GM18951 (cell line): Measurements from ENCODE around the gene NR1H4.
"Not testable (repeated sequence)": the region's sequence is repeated elsewhere in the genome, so short reads cannot be mapped to it uniquely, and the experiment has no call there.

Experiments used
- POLR2A ChIP-seq: IDR thresholded peaks from 4 replicates; pipeline ENCODE4 v1.6.1; 2011; ENCODE audit warnings: mild to moderate bottlenecking; ENCODE audit not compliant: insufficient read length, insufficient read depth; ENCODE audit errors: extremely low read depth
- in situ Hi-C: fragments of 300-500 bp; cut with MboI; formaldehyde crosslinking; loops from one replicate; pipeline ENCODE4 v1.12.0; 2022; ENCODE audit warnings: low sequenced_read_pairs, mixed read lengths, inconsistent platforms; ENCODE audit not compliant: unreplicated experiment

NR1H4 gene

DNA sequence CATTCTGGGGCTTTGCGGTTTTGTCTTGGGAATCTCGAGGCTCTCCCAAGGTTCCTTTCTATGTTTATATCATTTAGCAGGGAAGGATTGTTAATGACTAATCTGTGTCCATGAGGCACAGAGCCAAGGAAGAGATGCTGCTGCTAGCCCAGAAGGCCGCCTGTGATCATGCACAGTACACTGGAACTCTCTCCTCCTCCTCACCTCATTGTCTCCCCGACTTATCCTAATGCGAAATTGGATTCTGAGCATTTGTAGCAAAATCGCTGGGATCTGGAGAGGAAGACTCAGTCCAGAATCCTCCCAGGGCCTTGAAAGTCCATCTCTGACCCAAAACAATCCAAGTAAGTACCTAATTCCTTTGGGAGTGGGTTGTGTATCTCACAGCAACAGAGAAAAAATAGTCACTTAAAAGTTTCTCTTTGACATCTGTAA lies at the start of gene NR1H4:
TSS of gene NR1H4 (plus strand) at position 151 of the 435 bp plus-strand sequence. CDS start 19,458 bp downstream, outside the sequence.
- no peak for TF ChIP-seq POLR2A
- in situ Hi-C loops, result no loop called here

DNA sequence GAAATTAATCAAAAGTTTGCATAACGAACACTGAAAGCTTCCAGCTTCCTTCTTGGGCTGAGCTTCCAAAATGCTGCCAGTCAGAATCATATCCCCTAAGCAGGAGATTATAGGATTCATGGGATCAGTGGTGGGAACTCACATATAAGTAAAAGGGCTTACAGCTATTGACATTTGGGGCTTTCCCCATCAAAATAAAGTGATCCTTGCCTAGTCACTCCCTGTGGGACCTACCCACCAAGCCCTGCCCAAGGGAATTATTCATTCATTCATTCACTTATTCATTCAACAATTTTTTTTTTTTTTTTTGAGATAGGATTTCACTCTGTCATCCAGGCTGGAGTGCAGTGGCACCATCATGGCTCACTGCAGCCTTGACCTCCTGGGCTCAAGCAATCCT lies 47.5 kb upstream of the NR1H4 start:
- in situ Hi-C loops, result no loop called here
- TF ChIP-seq POLR2A, result no peak

DNA sequence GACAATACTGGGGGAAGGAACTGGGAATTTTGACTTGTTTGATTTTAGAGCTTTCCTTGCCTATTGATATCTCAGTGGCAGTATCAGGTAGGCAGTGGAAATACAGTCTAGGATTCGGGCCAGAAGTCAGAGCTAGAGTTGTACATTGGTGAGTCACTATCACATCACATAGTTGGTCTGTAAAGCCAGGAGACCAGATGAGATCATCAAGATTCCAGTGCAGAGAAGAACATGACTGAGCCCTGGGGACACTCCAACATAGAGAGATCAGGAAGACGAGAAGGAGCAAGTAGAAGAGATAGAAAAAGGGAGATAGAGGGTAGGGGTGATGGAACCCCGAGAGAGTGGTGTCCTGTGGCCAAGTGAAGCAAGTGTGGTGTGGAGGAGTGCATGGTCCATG lies 46.6 kb upstream of the NR1H4 start:
- in situ Hi-C loops, result no loop called here
- TF ChIP-seq POLR2A, result no peak

DNA sequence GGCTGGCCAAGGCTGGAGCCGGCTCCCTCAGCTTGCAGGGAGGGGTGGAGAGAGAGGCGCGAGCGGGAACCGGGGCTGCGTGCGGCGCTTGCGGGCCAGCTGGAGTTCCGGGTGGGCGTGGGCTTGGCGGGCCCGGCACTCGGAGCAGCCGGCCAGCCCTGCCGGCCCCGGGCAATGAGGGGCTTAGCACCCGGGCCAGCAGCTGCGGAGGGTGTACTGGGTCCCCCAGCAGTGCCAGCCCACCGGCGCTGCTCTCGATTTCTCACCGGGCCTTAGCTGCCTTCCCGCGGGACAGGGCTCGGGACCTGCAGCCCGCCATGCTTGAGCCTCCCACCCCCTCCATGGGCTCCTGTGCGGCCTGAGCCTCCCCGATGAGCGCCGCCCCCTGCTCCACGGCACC lies 43.4 kb upstream of the NR1H4 start:
- in situ Hi-C loops, result not testable (repeated sequence)

DNA sequence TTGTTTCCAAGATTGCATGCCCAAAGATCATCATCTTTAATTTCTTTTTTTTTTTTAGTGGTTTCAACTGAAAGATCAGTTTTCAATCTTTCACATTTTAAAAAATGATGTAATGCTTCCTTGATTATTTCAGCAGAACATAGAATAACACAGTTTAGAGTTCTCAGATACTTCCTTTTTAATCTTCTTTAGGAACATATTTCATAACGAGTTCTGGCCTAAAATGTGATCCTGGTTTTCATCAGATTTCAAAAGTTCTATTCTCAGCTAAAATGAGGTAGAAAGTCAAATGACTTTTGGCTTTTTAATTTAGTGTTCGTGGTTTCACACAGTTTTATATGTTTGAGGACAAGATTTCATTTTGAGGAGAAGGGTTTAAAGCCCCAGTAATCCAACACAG lies 40.0 kb upstream of the NR1H4 start:
- no peak for TF ChIP-seq POLR2A
- in situ Hi-C loops, result no loop called here

DNA sequence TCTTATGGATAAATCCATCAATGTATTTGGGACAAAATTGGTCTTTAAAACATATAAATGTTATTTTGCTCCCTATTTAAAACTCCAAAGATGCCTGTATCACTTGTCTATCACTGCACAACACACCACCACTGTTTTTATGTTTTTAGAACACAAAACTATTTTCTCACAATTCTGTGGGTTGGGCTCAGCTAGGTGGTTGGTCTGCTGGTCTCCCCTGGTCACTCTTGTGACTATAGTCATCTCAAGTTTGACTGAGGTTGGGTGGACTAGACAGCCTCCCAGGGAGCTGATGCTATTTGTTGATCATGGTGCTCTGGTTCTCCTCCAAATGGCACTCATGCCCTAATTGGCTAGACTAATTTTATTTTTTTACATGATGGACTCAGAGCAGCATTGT lies 39.5 kb upstream of the NR1H4 start:
- in situ Hi-C loops, result no loop called here
- no peak for TF ChIP-seq POLR2A

DNA sequence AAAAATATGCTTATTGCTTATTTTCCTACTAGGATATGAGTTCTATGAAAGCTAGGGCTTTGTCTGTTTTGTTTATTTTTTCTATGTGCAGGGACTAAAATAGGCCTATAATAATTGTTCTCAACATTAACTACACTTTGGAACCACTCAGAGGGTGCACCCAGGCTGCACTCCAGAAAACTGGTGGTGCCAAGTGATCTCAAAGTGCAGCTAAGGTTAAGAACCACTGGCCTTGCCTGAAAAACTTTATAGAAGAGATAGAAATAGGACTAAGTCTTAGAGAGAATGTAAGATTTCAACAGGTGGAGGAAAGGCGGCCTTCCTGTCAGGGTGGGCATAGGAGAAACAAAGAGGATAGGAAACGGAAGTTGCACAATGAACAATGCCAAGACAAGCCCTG lies 37.7 kb upstream of the NR1H4 start:
- no peak for TF ChIP-seq POLR2A
- in situ Hi-C loops, result no loop called here

DNA sequence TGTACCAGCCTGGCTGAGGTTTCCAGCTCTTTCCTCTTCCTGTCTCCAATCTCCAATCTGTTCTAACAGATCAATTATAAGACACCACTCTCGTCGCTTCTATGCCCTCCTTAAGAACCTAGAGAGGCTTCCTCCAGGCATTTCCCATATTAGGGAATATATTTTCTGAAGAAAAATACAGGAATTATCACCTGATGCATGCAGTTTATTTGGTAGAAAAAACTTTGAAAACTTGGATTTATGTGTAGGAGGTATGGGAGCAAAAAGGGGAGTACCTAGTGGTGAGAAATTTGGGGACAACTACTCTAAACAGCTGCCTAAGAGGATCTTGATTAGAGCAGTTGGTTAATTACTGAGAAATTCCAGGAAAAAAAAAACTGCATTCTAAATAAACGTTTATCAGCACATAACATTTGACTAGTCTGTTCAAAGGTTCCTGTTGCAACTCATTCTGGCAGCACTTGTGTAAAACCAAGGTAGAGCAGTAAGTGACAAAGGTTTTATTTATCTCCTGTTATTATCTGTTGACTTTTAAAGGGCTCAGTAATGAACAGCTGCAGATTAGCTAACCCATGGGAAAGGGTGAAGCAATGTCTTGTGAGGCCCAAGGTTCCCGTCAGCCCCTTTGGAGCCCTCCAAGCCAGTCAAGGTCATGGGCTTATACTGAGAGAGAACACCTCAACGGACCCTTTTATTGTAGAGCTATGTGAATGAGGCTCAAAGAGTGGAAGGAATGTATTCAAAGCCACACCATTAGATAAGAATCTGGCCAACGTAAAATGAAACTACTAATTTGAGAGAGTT lies 36.4 kb upstream of the NR1H4 start:
- no peak for TF ChIP-seq POLR2A
- in situ Hi-C loops, result no loop called here

DNA sequence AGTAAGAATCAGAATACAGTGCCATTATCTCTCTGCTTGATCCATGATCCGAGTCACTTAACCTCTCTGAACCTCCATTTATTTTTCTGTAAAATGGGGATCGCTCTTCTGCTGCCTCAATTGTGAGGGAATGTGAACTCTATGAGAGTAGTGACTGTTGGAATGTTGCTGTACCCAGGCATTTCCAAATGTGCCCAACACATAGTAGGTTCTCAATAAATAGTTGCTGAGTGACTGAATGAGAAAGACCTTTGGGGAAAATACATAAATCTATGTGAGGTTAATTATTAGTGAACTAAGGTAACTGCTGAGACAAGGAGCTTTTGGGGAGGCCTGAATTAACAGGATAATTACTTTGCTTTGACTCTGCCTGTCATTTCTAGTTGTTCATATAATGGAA lies 33.9 kb upstream of the NR1H4 start:
- in situ Hi-C loops, result no loop called here
- no peak for TF ChIP-seq POLR2A

DNA sequence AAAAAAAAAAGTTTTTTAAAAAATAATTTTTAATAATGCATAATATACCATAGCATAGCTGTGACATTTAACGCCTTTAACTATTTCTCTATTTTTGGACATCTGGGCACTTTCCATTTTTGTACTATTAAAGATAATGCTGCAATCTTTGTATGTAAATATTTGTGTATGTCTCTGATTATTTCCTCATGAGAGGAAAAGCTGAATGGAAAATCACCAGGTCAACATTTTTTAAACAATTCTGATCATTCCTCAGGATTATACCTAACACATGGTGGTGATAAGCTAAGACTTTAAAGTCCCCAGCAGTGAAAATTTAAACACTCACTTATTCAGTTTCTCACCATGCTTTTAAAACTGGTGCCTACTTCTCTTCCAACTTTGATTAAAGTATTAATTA lies 31.3 kb upstream of the NR1H4 start:
- in situ Hi-C loops, result no loop called here
- TF ChIP-seq POLR2A, result no peak

DNA sequence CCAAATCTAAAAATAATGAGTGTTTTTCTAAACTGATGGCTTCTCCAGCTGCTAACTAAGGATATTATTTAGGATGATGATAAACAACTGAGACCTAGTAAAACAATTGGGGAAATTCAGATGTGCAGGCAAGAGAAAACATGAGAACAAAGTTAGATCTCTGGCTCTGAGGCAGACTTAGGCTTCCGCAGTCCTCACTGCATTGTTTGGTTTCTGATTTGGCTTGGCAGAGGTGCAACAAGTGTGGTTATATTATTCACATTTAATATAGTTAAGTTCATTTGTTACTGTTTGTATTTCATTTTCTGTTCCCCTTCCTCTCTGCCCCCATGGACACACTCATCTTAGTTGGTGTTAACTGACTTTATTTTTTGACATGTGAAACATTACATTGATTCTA lies 30.2 kb upstream of the NR1H4 start:
- no peak for TF ChIP-seq POLR2A
- in situ Hi-C loops, result no loop called here

DNA sequence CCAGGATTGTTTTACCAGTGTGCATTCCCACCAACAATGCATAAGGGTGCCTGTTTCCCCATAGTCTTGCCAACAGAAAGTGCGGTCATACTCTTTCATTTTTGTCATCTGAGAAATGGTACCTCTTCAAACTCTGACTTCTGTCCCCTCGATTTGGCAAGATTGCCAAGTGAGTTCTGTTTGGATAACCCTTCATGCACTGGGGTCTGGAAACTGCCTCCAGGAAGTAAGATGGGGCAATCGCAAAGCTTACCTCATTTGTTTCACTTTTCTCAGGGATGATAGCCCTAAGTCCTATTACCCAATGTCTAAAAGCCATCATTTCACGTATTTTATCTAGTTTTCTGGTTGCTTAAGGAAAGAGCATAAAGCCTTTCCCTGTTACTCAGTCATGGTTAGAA lies 28.6 kb upstream of the NR1H4 start:
- in situ Hi-C loops, result no loop called here
- no peak for TF ChIP-seq POLR2A

DNA sequence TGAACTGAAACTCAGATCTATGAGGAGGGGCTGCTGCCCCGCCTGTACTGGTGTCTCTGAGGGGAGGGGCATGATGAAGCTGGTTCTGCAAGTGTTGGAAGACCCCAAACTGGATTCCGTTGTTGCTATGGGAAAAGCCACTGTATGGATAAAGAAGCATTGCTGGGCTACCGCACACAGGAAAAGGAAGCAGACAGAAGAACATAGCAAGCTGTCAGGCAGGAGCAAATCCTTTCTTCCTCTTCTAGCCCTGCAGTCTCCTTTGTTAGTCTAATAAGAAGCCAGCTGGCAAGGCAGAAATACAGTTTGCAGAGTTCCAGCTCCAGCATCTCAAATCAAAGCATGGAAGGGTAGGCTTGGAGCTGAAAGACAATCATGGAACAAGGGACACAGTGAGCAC lies 26.3 kb upstream of the NR1H4 start:
- no peak for TF ChIP-seq POLR2A
- in situ Hi-C loops, result no loop called here

DNA sequence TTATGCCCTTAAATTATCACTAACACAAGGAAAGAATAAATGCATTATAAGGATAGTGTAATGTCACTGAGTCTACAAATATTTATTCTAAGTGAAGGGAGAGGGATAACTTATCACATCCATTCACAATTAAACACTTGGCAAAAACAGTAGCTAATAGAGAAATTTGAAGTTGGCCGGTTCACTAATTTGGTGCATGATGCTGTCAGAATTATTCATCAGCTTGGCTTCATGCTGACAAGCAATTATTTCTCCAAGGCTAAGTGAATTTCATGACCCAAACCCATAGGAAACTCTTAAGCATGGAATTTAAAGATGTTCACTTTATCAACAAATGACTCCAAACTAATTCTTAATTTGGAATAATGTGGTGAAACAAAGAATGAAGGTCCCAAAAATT lies 25.0 kb upstream of the NR1H4 start:
- no peak for TF ChIP-seq POLR2A
- in situ Hi-C loops, result no loop called here

DNA sequence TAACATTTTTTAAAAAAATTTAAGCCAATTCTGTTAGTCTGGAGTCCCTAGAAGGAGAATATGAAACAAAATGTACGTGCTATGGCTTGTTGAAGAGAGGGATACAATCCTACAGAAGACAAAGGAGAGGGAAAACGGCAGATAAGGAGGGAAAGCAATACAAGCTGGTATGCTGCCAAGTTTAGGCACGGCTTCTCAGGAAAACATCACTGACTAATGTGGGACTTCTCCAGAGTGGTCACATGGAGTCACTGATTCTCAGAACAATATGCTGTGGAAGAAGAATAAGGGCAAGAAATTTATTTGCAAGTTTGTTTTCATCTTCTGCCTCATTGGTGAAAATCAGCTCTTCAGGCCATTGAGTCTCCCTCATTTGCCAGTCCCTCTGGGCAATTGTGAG lies 22.9 kb upstream of the NR1H4 start:
- TF ChIP-seq POLR2A, result no peak
- in situ Hi-C loops, result no loop called here

DNA sequence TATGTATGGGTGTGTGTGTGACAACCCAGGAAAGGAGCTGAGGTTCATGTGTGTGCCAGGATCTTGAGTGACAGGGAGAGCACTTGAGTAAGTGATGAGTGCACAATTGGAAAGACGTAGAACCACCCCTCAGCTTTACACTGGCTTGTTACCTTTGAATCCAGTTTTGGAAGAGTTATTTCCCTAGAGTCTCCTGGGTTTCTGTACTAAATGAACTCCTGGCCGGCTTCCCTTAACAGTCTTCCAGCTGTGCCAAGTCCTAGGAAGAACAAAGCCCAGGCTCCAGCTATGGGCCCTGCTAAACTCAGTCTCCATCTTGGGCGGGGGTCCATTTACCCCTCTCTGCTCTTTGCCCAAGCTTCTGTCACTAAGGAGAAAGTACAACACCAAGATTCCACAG lies 19.7 kb upstream of the NR1H4 start:
- in situ Hi-C loops, result no loop called here
- TF ChIP-seq POLR2A, result no peak
